ENCODE results near the gene DDX39A. TPM values are rescaled to one million over a fixed set of nuclear protein-coding genes. Genes with fewer than 3 reads are reported as not detected.
A peak's percentile ranks its signal among the peaks of the same experiment; 100 is the strongest.

DDX39A gene
- total RNA-seq, 3 donors from 2014 or later: 56.9 to 85.5 (median 66.5) TPM

GRCh38 chr19:14395710-14396336 is 23.3 kb downstream of the DDX39A start:
- no peak for DNase-seq
- no peaks in the 10 kb centered on the region for H3K4me1 ChIP-seq (ENCODE audit: low read depth)
- intact Hi-C loops (cut with DNase I, micrococcal nuclease): no loop called here
- TF ChIP-seq, protein P1, sequence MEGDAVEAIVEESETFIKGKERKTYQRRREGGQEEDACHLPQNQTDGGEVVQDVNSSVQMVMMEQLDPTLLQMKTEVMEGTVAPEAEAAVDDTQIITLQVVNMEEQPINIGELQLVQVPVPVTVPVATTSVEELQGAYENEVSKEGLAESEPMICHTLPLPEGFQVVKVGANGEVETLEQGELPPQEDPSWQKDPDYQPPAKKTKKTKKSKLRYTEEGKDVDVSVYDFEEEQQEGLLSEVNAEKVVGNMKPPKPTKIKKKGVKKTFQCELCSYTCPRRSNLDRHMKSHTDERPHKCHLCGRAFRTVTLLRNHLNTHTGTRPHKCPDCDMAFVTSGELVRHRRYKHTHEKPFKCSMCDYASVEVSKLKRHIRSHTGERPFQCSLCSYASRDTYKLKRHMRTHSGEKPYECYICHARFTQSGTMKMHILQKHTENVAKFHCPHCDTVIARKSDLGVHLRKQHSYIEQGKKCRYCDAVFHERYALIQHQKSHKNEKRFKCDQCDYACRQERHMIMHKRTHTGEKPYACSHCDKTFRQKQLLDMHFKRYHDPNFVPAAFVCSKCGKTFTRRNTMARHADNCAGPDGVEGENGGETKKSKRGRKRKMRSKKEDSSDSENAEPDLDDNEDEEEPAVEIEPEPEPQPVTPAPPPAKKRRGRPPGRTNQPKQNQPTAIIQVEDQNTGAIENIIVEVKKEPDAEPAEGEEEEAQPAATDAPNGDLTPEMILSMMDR (IDR thresholded peaks at IDR 0.05): no peak
- H3K4me3 ChIP-seq: no peak overlapping the region
- peak; percentile 24 for ATAC-seq
- H3K36me3 ChIP-seq (ENCODE audit: low read depth): peaks cover 19% of the 10 kb centered on the region
- no peaks in the 10 kb centered on the region for H3K9me3 ChIP-seq

GRCh38 chr19:14395262-14395661 is 23.9 kb downstream of the DDX39A start:
- Histone ChIP-seq H3K4me1 (ENCODE audit: low read depth) (no peaks in the 10 kb centered on the region), H3K9me3 (no peaks in the 10 kb centered on the region), H3K36me3 (ENCODE audit: low read depth) (peaks cover 24% of the 10 kb centered on the region), H3K4me3 (no peak overlapping the region)
- peak; percentile 15 for ATAC-seq
- DNase-seq: no peak
- TF ChIP-seq, protein P1 (IDR thresholded peaks at IDR 0.05): no peak
- intact Hi-C loops (cut with DNase I, micrococcal nuclease): no loop called here

DNA sequence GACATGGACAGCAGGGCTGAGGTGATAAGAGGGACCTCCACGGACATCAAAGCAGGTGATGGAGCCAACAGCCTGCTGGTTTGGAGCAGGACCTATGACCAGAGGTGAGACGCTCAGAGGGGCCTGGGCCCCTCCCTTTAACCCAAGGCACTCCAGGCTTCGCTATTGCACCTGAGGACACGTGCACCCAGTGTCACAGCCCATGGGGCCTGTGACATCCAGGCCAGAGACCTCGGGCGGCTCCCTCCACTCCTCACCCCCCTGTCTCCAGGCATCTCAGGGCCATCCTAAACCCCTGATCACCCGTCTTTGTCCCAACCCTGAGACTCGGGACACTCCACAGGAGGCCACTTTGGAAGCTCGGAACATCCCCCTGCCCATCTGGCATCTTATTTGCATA is 25.0 kb downstream of the DDX39A start:
- no peak overlapping the region for H3K4me3 ChIP-seq
- no peaks in the 10 kb centered on the region for H3K9me3 ChIP-seq
- H3K4me1 ChIP-seq (ENCODE audit: low read depth): no peaks in the 10 kb centered on the region
- TF ChIP-seq, protein P1 (IDR thresholded peaks at IDR 0.05): no peak
- peaks cover 24% of the 10 kb centered on the region for H3K36me3 ChIP-seq (ENCODE audit: low read depth)
- DNase-seq: no peak
- intact Hi-C loops (cut with DNase I, micrococcal nuclease): no loop called here
- ATAC-seq: peak; percentile 11

- peak; percentile 2 for ATAC-seq
- intact Hi-C loops (cut with DNase I, micrococcal nuclease): no loop called here
These were observed 25.8 kb downstream of the DDX39A start for GRCh38 chr19:14393329-14393728.

DNA sequence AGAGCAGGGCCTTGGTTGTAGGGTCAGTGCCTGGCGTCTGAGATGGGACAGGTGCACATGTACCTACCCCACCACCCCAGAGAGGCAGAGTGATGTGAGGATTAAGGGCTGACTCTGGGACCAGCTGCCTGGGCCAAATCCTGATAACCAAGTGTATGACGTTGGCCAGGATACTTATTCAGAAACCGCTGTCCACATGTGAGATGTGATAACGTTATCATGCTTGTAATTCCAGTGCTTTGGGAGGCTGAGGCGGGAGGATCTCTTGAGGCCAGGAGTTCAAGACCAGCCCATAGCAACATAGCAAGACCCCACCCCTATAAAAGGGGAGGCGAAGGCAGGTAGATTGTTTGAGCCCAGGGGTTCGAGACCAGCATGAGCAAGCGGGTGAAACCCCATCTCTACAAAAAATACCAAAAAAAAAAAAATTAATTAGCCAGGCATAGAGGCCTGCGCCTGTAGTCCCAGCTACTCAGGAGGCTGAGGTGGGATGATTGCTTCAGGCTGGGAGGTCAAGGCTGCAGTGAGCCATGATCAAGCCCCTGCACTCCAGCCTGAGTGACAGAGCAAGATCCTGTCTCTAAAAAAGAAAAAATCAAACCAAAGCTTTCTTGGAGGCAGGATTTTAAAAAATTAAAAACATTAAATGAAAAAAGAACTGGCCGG is 27.9 kb downstream of the DDX39A start:
- TF ChIP-seq, protein P1 (IDR thresholded peaks at IDR 0.05): no peak
- intact Hi-C loops (cut with DNase I, micrococcal nuclease): no loop called here
- ATAC-seq (no peak), DNase-seq (no peak)
- Histone ChIP-seq H3K36me3 (ENCODE audit: low read depth) (peaks cover 24% of the 10 kb centered on the region), H3K9me3 (no peaks in the 10 kb centered on the region), H3K4me3 (no peak overlapping the region), H3K4me1 (ENCODE audit: low read depth) (no peaks in the 10 kb centered on the region)

More at GRCh38 chr19:14393329-14393728, 25.8 kb downstream of the DDX39A start:
- Histone ChIP-seq H3K9me3 (no peaks in the 10 kb centered on the region), H3K36me3 (ENCODE audit: low read depth) (peaks cover 24% of the 10 kb centered on the region), H3K4me3 (no peak overlapping the region), H3K4me1 (ENCODE audit: low read depth) (no peaks in the 10 kb centered on the region)
- TF ChIP-seq, protein P1 (IDR thresholded peaks at IDR 0.05): no peak
- no peak for DNase-seq

Data from mucosa of descending colon (tissue), 3 donors.